ENCODE data around the gene LUC7L. TPM values are rescaled to one million over a fixed set of nuclear protein-coding genes. Genes with fewer than 3 reads are reported as not detected.
A peak's percentile ranks its signal among the peaks of the same experiment; 100 is the strongest.
"Not testable (repeated sequence)": the region's sequence is repeated elsewhere in the genome, so short reads cannot be mapped to it uniquely, and the experiment has no call there.

The LUC7L gene
- total RNA-seq, 2 donors from 2014 or later = 46.5 to 48.9 TPM

DNA sequence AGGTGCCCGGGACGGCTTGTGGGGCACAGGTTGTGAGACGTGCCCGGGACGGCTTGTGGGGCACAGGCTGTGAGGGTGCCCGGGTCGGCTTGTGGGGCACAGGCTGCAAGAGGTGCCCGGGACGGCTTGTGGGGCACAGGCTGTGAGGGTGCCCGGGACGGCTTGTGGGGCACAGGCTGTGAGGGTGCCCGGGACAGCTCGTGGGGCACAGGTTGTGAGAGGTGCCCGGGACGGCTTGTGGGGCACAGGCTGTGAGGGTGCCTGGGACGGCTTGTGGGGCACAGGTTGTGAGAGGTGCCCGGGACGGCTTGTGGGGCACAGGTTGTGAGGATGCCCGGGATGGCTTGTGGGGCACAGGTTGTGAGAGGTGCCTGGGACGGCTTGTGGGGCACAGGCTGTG, 69.0 kb downstream of the LUC7L start:
- ATAC-seq; intact Hi-C loops (cut with DNase I, micrococcal nuclease); DNase-seq: not testable (repeated sequence)

GRCh38 chr16:159136-159849, 70.0 kb downstream of the LUC7L start:
- intact Hi-C loops (cut with DNase I, micrococcal nuclease) = no loop called here
- no peak for ATAC-seq
- DNase-seq = no peak

- ATAC-seq = no peak
- intact Hi-C loops (cut with DNase I, micrococcal nuclease) = no loop called here
- no peak for DNase-seq
Measured at GRCh38 chr16:155031-155398, 74.2 kb downstream of the LUC7L start.

DNA sequence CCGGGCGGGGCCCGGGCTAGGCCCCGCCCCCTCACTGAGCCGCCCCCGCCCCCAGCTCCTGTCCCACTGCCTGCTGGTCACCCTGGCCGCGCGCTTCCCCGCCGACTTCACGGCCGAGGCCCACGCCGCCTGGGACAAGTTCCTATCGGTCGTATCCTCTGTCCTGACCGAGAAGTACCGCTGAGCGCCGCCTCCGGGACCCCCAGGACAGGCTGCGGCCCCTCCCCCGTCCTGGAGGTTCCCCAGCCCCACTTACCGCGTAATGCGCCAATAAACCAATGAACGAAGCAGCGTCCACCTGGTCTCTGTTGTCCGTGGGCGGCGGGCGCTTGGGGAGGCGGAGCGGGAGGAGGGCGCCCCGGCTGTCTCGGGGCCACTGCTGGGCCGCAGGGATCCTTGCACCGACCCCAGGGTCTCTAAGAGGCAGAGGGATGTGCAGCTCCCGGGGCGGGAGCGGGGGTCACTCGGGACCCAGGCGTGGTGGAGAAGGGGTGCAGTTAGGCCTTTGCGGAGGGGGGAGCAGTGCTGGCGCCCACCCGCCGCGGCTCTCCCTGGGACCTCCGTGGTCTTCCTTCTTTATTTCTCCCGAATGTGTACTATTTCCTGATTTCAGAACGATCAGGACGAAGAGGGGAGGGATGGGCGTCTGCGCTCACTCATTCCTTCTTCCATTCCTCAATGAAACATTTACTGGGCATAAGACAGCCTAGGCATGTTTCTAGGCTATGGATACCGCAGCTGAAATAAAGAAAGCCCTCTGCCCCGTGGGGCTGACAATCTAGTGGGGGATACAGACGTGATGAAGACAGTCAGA, 74.8 kb downstream of the LUC7L start:
- intact Hi-C loops (cut with DNase I, micrococcal nuclease) = no loop called here
- peak; percentile 33 for ATAC-seq
- DNase-seq = peak in 1 of 2 donors; percentile 11

DNA sequence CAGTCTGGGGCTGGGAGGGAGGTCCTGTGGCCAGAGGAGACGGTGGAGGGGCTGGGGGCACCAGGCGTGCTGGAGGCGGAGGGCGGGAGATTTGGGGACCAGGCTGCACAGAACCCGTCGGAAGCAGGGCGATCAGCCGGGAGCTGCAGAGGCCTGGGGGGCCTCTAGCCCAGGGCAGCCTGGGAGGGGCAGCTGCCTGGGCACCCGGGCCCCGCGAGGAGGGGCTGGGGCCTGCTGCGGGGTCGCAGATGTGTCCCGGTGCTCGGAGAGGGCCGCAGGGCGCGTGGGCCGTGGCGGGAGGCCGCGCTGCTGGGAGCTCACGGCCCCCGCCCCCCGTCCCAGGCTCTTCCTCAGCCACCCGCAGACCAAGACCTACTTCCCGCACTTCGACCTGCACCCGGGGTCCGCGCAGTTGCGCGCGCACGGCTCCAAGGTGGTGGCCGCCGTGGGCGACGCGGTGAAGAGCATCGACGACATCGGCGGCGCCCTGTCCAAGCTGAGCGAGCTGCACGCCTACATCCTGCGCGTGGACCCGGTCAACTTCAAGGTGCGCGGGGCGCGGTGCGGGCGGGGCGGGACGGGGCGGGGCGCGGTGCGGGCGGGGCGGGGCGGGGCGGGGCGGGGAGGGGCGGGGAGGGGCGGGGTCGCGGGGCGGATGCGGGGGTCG, 75.6 kb downstream of the LUC7L start:
- DNase-seq; intact Hi-C loops (cut with DNase I, micrococcal nuclease): not testable (repeated sequence)
- peak; percentile 50 for ATAC-seq

GRCh38 chr16:153129-153521, 76.1 kb downstream of the LUC7L start:
- intact Hi-C loops (cut with DNase I, micrococcal nuclease); DNase-seq: not testable (repeated sequence)
- peak; percentile 13 for ATAC-seq

DNA sequence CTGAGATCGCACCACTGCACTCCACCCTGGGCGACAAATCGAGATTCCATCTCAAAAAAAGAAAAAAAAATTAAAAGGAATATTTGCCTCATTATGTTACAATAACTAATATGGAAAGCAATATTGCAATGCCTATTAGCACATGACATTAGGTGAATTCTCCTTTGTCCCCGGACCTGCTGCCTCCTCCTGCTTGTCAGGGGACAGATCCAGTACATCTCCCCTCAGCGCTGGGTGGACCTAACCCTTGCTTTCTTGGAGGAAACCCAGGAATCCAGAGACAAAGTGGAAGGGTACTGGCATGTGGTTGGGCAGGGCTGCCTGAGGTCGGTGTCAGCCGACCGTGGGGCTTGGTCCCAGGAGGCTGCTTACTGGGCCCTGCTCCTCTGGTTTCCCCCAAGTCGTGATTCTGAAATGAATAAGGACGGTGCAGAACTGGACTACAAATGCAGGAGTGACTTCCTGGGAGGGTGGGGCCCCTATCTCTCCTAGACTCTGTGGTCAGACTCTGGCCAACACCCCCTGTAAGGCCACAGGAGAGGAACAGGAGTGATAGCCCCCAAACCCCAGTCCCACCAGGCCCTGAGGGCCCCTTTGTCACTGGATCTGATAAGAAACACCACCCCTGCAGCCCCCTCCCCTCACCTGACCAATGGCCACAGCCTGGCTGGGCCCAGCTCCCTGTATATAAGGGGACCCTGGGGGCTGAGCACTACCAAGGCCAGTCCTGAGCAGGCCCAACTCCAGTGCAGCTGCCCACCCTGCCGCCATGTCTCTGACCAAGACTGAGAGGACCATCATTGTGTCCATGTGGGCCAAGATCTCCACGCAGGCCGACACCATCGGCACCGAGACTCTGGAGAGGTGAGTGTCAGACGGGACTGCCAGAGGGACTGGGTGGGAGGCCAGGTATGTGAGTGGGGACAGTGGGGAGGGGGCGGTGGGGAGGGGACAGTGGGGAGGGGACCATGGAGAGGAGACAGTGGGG, 76.8 kb downstream of the LUC7L start, which contains the start of gene HBZ:
Gene HBZ, plus strand, starts transcription at position 504 of the 988 bp plus-strand sequence. Its CDS starts 266 bp downstream, at position 770.
- DNase-seq (no peak), ATAC-seq (no peak)
- intact Hi-C loops (cut with DNase I, micrococcal nuclease) = no loop called here

GRCh38 chr16:149024-149660, 80.1 kb downstream of the LUC7L start:
- intact Hi-C loops (cut with DNase I, micrococcal nuclease) = no loop called here
- DNase-seq (no peak), ATAC-seq (no peak)

DNA sequence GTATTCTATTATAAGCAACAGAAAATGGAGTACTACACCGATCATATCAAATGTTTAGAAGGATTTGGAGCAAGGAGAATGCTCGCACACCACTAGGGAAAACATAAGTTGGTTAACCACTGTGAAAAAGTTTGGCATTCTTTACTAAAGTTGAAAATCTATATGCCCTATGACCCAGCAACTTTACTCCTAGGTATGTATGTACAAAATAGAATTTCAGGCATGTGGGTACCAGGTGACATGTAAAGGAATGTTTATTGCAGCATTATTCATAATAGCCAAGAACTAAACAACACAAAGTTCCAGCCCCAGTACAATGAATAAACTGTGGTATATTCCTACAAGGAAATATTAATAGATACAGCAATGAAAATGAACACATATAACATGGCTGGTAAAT, 82.6 kb downstream of the LUC7L start:
- intact Hi-C loops (cut with DNase I, micrococcal nuclease) = no loop called here
- ATAC-seq = no peak
- DNase-seq = no peak

DNA sequence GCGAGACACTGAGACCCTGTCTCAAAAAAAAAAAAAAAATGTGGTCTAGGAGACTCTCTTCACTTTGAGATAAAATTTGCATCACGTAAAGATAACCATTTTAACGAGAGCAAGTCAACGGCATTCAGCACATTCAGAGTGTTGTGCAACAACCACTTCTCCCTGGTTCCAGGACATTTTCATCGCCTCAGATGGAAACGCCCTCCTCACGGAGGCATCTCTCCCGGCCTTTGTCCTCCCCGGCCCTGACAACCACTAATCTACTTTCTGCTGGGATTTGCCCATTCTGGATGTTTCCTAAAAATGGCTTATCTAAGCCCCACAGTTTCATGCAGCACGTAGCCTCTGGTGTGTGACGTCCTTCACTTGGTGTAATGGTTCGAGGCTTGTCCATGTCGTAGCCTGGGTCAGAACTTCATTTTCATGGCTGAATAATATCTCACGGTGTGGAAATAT, 84.4 kb downstream of the LUC7L start:
- no peak for DNase-seq
- ATAC-seq = no peak
- intact Hi-C loops (cut with DNase I, micrococcal nuclease) = no loop called here

DNA sequence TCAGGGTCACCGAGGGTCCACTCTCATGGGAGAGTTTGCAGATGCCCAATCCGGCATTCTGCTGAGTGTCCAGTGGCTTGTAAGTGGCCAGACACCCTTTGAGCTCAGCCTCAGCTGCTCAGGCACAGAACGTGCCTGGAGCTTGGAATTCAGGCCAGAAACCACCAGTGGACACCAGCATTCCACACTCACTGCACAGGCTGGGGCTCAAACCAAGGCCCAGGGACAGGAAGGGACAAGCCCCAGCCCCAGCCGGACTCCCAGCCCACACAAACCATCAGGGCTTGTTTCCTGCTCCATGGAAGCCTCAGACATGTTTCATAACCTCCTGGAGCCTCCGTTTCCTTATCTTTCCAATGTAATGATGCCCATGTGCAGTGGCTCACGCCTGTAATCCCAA, 85.8 kb downstream of the LUC7L start:
- intact Hi-C loops (cut with DNase I, micrococcal nuclease) = no loop called here
- DNase-seq (no peak), ATAC-seq (no peak)

GRCh38 chr16:143047-143446, 86.2 kb downstream of the LUC7L start:
- ATAC-seq (no peak), DNase-seq (no peak)
- intact Hi-C loops (cut with DNase I, micrococcal nuclease) = no loop called here

GRCh38 chr16:142405-142967, 86.8 kb downstream of the LUC7L start:
- ATAC-seq (no peak), DNase-seq (no peak)
- intact Hi-C loops (cut with DNase I, micrococcal nuclease) = no loop called here

GRCh38 chr16:140175-140857, 88.9 kb downstream of the LUC7L start:
- DNase-seq = no peak
- intact Hi-C loops (cut with DNase I, micrococcal nuclease) = no loop called here
- ATAC-seq = no peak

Measured in left colon (tissue), 2 donors.